ENCODE measurements around the gene TYMP.

GRCh38 chr22:50540381-50540780 is 10.6 kb upstream of the TYMP start:
- no peak for TF ChIP-seq POLR2A (IDR thresholded peaks at IDR 0.05; ENCODE audit: low read depth, low read length)
- TF ChIP-seq POLR2AphosphoS5 (IDR thresholded peaks at IDR 0.05; ENCODE audit: low read depth, low read length), result no peak

Data from GM12892 (cell line).